Neural cell (in vitro differentiated cells): ENCODE measurements around the gene CST11.

Experiments used
- CTCF ChIP-seq: fragments of 450-650 bp; IDR thresholded peaks from 2 replicates; pipeline ENCODE4 v1.5.1; 2014; ENCODE audit warnings: antibody characterized with exemption, mild to moderate bottlenecking, moderate library complexity; ENCODE audit not compliant: poor library complexity, severe bottlenecking
- EZH2 ChIP-seq: fragments of 200-600, 300-800 bp; shearing (Covaris generic), sonication (generic); IDR thresholded peaks from 2 replicates; pipeline ENCODE4 v1.6.1; 2014; ENCODE audit warnings: antibody characterized with exemption, low read length, borderline replicate concordance, mild to moderate bottlenecking; ENCODE audit not compliant: insufficient read depth, poor library complexity, severe bottlenecking
- POLR2AphosphoS5 ChIP-seq: IDR thresholded peaks from 2 replicates; pipeline ENCODE4 v1.6.1; 2012
- RAD21 ChIP-seq: fragments of 450-650 bp; conservative IDR thresholded peaks from 2 replicates; pipeline ENCODE4 v1.6.1; 2014; ENCODE audit warnings: antibody characterized with exemption, mild to moderate bottlenecking, moderate library complexity
- REST ChIP-seq: IDR thresholded peaks from 2 replicates; pipeline ENCODE4 v1.6.1; 2012; ENCODE audit warnings: borderline replicate concordance
- TAF1 ChIP-seq: IDR thresholded peaks from 2 replicates; pipeline ENCODE4 v1.6.1; 2012; ENCODE audit warnings: low read depth

- TF ChIP-seq POLR2AphosphoS5 (no peak), CTCF (no peak), REST (no peak), TAF1 (no peak), EZH2 (no peak), RAD21 (no peak)
Observed at GRCh38 chr20:23425129-23425528, 27.5 kb downstream of the CST11 start.
